NCI-H1105 treated with DMSO at 0.1 percent for 48 hours (cell line): ENCODE data around the gene RPL37A.
A peak's percentile ranks its signal among the peaks of the same experiment; 100 is the strongest.

Experiments
- DNase-seq: peaks from one replicate; lab custom pipeline; 2025; lab: John Stamatoyannopoulos, UW

Gene RPL37A

DNA sequence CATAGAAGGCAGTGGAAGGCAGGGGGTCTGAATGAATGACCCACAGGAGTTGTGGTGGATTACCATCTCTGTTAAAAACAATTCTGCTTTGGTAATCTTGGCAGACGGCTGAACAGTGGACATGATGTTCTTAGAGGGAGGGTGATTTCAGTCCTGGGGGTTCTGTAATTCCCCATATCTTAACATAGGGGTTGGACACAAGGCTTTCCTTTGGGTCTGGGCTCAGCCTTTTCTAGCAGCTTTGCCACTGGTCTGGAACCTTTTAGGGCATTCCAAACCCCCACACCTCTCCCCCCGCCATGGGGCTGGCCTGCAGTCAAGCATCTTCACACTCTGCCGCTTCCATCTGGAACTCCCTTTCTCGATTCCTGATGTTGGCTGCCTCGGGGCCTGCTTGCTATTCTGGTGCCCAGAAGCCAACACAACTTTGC lies 50.3 kb downstream of the RPL37A start:
- no peak for DNase-seq

DNA sequence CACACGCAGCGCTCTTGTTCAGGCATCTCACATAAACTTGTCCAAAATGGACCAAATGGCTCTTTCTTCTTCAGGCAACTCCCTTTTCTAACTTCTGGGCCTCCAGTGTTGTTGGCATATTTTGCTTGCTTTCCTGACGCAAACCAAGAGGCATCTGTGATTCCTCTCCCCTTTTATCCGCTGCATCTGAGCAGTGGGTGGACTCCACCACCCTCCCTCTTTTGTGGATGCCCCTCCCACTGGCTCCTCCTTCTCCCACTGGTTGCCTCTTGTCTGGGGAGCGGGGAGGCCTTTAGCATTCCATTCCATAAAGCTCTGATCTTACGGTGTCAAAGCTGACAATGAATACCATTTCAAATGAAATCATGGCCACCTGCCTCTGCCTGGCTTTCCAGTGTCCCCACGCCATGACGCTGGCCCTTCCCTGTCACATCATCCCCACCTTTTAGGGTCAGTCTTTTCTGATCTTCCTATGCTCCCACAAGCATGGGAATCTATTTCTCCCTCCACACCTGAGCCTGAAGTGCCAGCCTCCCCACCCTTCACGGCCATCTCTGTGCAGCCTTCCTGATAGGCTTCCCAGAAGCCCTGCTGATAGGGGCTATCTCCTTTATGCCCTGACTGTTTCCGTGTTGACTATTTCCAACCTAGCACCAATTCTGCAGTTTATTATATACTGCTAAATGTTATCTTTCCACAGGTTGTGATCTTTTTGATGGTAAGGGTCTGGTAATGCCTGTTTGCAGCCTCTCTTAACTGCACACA lies 51.5 kb downstream of the RPL37A start:
- DNase-seq: no peak

DNA sequence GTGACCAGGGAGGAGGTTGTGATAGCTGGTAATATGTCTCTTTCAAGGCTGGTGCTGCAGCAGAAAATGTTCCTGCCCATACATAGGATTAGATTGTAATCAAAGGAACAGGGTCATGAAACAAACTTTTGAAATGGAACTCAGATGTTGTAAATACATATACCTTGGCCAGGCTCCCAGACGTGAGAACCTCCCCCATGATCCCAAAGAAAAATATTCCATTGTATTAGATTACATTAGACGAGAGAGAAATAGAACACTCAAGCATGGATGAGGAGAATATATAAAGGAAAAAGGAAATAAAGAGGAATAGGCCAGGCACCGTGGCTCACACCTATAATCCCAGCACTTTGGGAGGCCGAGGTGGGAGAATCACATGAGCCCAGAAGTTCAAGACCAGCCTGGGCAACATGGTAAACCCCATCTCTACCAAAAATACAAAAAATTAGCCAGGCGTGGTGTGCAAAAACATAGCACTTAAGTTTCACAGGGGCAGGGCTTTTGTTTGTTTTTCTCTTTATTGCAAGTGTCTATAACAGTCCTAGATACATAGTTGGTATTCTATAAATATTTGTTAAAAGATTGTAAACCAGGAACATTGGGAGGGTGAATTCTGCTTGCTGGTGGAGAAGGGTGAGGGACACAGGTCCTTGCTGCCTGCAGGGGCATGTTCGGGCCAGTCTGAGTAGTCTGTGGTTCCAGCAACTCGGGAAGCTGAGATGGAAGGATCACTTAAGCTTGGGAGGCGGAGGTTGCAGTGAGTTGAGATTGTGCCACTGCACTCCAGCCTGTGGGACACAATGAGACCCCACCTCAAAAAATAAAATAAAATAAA lies 52.8 kb downstream of the RPL37A start:
- peak; percentile 43 for DNase-seq

DNA sequence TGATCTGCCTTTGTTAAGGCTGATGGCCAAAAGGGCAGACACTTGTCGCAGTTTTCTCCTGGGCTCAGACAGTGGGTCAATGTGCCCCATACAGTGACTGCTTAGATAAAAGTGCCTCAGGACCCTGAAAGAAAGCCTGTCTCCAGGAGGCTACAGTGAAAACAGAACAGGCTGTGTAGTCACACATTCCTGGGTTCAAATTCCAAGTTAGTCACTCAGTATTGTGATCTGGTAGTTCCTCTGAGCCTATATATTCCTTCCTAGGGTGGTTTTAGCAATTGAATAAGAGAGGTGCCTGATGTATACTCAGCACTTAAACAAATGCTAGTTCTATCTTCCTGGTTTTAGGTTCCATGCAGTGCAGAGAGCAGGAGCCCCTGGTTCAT lies 54.4 kb downstream of the RPL37A start:
- DNase-seq: no peak
